H54 (cell line): ENCODE data around the gene ANKLE1.

Experiments
- DNase-seq: peaks from one replicate; pipeline ENCODE4 v3.0.0; 2011; ENCODE audit warnings: low spot score, mixed read lengths; ENCODE audit not compliant: insufficient read length
- FAIRE-seq: peaks from 3 replicates; lab custom pipeline; 2011; peaks lifted over from hg19 to GRCh38; lab: Jason Lieb, UNC
- POLR2A ChIP-seq: IDR thresholded peaks from 2 replicates; pipeline ENCODE4 v1.6.1; 2011; ENCODE audit warnings: low read depth, mild to moderate bottlenecking, low read length

ANKLE1 gene, protein sequence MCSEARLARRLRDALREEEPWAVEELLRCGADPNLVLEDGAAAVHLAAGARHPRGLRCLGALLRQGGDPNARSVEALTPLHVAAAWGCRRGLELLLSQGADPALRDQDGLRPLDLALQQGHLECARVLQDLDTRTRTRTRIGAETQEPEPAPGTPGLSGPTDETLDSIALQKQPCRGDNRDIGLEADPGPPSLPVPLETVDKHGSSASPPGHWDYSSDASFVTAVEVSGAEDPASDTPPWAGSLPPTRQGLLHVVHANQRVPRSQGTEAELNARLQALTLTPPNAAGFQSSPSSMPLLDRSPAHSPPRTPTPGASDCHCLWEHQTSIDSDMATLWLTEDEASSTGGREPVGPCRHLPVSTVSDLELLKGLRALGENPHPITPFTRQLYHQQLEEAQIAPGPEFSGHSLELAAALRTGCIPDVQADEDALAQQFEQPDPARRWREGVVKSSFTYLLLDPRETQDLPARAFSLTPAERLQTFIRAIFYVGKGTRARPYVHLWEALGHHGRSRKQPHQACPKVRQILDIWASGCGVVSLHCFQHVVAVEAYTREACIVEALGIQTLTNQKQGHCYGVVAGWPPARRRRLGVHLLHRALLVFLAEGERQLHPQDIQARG

DNA sequence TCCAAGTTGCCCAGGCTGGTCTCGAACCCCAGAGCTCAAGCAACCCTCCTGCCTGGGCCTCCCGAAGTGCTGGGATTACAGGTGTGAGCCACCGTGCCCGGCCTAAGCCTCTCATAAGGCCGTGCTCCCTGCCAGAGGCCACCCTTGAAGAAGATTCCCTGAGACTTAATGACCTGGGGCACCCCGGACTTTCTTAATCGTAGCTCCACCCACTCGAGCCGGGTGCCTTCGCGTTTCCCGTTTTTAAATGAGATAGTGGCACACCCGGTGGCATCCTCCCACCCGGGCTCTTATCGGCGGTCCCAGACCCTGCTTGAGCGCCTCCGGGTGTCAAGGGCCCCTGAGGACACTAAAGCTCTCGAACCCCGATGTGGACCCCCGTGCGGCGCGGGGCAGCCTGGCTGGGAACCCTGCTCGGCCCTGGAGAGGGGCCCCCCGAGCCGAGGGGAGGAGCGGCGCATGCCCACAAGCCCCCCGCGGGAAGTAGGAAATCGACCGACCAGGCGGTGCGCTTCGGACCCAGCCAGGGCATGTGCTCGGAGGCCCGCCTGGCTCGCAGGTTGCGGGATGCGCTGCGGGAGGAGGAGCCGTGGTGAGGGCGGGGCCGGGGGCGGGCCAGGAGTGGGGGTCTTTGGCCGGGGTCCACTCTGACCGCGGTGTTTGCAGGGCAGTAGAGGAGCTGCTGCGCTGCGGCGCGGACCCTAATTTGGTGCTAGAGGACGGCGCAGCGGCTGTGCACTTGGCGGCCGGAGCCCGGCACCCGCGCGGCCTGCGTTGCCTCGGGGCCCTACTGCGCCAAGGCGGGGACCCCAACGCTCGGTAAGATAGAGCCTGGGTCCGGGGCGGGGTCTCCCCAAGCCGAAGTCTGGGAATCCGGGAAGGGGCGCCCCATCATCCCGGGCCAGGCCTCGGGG is at the start of gene ANKLE1:
Gene ANKLE1 (plus strand): TSS at position 511 of the 914 bp plus-strand sequence. CDS start 20 bp downstream, at position 531.
- FAIRE-seq (no peak), DNase-seq (no peak)
- TF ChIP-seq POLR2A = no peak

DNA sequence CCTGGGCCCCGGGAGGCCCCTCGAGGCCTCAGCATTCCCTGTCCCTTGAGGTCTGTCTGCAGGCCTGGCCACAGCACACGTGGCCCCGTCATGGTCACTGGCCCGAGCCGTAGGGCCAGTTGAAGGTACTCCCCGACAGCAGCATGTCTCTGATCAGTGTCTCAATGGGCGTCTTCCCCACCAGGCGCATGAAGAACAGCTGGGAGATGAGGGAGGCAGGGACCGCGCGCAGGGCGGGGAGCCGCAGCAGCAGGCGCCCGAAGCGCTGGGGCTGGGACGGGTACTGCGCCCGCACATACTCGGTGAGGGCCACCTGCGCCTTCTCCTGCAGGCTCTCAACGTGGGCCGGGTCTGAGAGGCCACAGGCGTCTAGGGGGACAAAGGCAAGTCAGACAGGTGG is 49.4 kb upstream of the ANKLE1 start:
- FAIRE-seq (no peak), DNase-seq (no peak)
- TF ChIP-seq POLR2A = no peak

- no peak for TF ChIP-seq POLR2A
- no peak for FAIRE-seq
- peak; percentile 65 for DNase-seq
Measured at GRCh38 chr19:17234911-17235299, 46.8 kb upstream of the ANKLE1 start.

DNA sequence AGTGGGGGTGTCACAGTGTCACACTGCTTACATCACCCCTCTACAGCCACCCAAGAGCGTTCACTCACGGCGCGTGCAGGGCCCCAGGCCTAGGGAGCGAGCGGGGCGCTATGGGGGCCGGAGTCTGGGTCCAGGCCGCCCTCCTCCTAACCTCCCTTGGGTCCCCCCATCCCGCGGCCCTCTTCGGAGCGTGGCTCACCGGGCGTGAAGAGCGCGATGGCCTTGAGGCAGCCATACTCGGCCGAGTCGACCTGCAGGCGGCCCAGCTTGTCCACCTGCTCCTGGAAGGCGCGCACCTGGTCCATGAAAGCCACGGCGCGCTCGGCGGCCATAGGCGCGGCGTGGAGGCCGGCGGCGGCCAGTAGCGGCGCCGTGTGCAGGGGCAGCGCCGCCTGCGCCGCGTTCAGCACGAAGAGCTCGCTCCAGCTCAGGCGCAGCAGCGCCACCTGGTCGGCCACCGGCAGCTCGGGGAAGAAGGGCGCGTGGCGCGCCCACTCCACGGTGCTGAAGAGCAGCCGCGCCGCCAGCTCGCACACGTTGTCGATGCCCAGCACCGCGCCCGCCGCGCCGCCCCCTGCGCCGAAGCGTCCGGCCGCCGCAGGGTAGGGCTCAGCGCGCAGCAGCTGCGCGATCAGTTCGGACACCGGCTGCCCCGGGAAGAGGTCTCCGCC is 46.3 kb upstream of the ANKLE1 start:
- TF ChIP-seq POLR2A = no peak
- DNase-seq = no peak
- no peak for FAIRE-seq

DNA sequence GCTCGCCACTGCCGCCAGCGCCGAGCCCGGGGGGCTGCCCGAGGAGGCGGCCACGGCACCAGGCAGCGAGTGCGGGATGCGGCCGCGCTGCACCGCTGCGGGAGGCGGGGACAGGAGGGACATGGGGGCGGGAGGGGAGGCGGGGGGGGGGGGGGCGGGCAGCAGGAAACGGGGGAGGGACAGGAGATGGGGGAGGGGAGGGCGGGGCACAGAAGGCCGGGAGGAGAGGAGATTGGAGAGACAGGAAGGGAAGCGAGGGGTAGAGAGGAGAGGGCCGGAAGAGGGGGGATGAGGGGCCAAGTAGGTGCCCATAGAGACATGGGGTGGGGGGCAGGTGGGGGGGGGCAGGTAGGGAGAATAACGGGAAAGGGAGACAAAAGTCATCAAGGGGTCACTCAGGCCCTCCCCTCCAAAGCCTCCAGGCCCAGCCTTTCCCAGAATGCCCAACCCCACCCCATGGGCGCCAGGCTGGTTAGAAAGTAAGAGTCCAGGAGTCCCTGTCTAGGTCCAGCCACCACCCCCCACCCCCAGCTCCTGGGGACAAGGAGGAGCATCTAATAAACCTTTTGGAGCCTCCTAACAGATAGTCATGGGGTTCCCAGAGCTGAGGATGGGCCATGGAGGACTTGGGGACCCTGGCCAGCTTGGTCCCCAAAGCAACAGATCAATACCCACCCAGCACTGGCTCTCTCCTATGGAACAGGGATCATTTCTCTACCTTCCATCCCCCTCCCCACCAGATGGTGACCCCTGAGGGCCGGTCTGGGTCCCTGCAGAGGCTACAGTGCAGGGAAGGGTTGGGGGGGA is 45.5 kb upstream of the ANKLE1 start:
- no peak for TF ChIP-seq POLR2A
- DNase-seq (no peak), FAIRE-seq (no peak)

DNA sequence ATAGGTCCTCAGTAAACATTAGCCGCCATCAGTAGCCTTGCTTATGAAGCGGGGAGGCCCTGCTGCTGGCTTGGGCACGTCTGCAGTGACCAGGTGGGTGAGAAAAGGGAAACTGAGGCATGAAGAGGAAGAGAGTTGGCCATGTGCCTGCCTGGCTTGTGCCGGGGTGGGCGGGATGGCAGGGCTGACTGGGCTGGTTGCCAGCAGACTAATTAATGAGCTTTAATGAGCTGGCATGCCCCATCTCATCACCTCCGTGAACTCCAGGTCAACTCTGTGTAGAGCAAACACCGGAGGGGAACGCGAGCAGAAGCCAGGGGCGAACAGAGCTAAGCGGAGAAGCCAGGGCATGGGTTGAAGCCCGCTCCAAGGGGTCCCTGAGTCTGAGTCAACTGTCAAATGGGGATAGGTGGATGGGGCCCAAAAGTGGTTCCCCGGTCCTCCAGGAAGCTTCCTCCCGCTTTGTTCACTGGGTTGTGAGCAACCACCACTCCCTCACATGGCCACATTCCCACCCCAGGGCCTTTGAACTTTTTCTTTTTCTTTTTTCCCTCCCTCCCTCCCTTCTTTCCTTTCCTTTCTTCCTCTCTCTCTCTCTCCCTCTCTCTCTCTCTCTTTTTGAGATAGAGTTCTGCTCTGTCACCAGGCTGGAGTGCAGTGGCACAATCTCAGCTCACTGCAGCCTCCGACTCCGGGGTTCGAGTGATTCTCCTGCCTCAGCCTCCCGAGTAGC is 44.7 kb upstream of the ANKLE1 start:
- no peak for DNase-seq
- no peak for TF ChIP-seq POLR2A
- no peak for FAIRE-seq

GRCh38 chr19:17237747-17238706 is 43.7 kb upstream of the ANKLE1 start:
- TF ChIP-seq POLR2A = no peak
- DNase-seq (no peak), FAIRE-seq (no peak)

DNA sequence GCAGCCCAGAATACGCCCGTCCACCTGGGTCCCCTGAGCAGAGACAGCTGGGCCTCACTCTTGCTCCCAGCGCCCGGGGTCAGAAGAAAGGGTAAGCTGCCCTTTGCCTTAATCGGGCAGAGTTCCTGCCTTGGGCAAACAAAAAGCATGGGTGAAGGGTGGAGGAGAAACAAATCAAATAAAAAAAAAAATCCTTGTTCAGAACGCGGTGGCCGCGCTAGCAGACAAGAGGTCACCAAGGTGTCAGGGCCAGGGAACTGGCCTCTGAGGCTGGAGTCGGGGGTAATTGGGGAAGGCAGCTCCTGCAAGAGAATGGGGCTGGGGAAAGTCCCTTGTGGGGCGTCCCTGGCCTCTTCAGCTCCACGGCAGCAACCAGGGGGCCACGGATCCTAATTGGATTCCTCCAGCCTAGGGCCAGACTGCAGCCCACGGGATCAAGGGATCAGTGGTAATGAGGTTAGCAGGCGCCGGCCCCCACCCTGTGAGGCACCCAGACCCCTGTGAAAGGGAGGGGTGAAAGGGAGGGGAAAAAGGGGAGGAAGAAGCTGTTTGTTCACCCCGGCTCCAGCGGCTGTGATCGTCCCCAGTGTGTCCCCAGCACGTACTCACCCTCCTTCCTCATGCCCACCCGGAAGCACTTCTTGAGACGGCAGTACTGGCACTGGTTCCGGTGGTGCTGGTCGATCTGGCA is 41.5 kb upstream of the ANKLE1 start:
- FAIRE-seq (no peak), DNase-seq (no peak)
- TF ChIP-seq POLR2A = no peak

DNA sequence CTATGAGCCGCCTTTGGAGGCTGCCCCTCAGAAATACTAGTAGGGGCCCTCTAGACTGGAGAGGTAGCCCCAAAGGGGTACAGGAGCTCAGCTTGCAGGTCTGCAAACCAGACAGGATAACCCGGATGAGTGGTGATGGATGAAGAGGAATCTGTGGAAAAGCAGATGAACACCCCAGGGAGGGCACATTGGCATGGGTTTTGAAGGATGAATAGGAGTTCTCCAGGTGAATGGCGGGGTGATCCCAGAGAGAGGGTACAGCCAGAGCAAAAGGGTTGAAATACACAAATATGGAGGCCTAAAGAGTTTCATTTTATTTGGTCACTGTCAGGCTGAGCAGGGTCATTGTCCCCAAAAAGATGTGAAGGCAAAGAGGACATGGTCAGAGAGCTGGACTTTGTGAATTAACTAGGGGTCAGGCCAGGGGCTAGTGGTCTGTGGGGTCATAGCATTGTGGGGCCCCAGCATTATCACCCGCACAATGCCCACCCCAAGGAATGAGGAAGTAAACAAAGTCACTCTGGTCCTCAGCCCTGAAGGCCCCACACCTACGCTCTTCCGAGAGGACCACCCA is 40.8 kb upstream of the ANKLE1 start:
- DNase-seq (no peak), FAIRE-seq (no peak)
- no peak for TF ChIP-seq POLR2A
